HL-60 (cell line): Measurements from ENCODE around the gene SLC16A9.

Source experiments
- GABPA ChIP-seq: IDR thresholded peaks from 2 replicates; pipeline ENCODE4 v1.6.1; 2012; ENCODE audit warnings: low read depth
- POLR2AphosphoS5 ChIP-seq: IDR thresholded peaks from 2 replicates; pipeline ENCODE4 v1.6.1; 2012; ENCODE audit warnings: low read depth
- SPI1 ChIP-seq: IDR thresholded peaks from 2 replicates; pipeline ENCODE4 v1.6.1; 2012; ENCODE audit warnings: low read depth, mild to moderate bottlenecking, borderline replicate concordance
- TF ChIP-seq, protein P1 (sequence below): IDR thresholded peaks from one replicate; pipeline ENCODE4 v1.5.1; 2011; ENCODE audit warnings: low read length, control low read depth, inconsistent platforms; ENCODE audit not compliant: insufficient read depth
- TF ChIP-seq, protein P2 (sequence below): IDR thresholded peaks from 2 replicates; pipeline ENCODE4 v1.6.1; 2012; ENCODE audit warnings: low read depth; ENCODE audit not compliant: insufficient replicate concordance

DNA sequence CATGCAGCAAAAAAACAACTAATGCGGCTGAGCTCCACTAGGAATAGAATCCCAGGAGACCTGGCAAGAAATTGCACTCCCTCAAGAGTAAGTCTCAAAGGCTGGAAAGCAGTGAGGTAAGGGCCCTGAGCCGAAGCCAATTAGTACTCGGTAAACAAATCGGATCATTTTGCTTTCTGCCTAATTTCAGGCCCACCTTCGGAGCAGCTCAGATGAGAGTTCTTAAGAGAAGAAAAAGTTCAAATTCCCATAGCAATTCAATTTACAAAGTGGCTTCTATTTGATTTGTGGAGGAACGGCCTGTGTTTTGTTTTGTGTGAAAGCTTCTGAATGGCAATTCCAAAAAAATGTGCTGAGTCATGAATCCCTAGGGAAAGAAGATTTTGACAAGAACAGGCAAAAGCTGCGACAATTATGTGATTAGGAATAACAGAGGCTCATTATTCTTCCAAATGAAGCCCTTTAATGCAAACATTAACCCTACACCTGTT lies 60.9 kb downstream of the SLC16A9 start:
- TF ChIP-seq, protein P1, sequence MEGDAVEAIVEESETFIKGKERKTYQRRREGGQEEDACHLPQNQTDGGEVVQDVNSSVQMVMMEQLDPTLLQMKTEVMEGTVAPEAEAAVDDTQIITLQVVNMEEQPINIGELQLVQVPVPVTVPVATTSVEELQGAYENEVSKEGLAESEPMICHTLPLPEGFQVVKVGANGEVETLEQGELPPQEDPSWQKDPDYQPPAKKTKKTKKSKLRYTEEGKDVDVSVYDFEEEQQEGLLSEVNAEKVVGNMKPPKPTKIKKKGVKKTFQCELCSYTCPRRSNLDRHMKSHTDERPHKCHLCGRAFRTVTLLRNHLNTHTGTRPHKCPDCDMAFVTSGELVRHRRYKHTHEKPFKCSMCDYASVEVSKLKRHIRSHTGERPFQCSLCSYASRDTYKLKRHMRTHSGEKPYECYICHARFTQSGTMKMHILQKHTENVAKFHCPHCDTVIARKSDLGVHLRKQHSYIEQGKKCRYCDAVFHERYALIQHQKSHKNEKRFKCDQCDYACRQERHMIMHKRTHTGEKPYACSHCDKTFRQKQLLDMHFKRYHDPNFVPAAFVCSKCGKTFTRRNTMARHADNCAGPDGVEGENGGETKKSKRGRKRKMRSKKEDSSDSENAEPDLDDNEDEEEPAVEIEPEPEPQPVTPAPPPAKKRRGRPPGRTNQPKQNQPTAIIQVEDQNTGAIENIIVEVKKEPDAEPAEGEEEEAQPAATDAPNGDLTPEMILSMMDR = no peak
- TF ChIP-seq POLR2AphosphoS5 = no peak
- TF ChIP-seq, protein P2, sequence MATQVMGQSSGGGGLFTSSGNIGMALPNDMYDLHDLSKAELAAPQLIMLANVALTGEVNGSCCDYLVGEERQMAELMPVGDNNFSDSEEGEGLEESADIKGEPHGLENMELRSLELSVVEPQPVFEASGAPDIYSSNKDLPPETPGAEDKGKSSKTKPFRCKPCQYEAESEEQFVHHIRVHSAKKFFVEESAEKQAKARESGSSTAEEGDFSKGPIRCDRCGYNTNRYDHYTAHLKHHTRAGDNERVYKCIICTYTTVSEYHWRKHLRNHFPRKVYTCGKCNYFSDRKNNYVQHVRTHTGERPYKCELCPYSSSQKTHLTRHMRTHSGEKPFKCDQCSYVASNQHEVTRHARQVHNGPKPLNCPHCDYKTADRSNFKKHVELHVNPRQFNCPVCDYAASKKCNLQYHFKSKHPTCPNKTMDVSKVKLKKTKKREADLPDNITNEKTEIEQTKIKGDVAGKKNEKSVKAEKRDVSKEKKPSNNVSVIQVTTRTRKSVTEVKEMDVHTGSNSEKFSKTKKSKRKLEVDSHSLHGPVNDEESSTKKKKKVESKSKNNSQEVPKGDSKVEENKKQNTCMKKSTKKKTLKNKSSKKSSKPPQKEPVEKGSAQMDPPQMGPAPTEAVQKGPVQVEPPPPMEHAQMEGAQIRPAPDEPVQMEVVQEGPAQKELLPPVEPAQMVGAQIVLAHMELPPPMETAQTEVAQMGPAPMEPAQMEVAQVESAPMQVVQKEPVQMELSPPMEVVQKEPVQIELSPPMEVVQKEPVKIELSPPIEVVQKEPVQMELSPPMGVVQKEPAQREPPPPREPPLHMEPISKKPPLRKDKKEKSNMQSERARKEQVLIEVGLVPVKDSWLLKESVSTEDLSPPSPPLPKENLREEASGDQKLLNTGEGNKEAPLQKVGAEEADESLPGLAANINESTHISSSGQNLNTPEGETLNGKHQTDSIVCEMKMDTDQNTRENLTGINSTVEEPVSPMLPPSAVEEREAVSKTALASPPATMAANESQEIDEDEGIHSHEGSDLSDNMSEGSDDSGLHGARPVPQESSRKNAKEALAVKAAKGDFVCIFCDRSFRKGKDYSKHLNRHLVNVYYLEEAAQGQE = no peak
- no peak for TF ChIP-seq SPI1
- no peak for TF ChIP-seq GABPA
